K562 (cell line): Measurements from ENCODE around the gene ITPK1. TPM values are rescaled to one million over a fixed set of nuclear protein-coding genes. Genes with fewer than 3 reads are reported as not detected.

Experiments used
- ATAC-seq: fragments of 200-7000 bp; cut with Tn5 transposase; 3 replicates; pipeline ENCODE4 v1.9.1; 2020; ENCODE audit warnings: moderate library complexity
- BruUV-seq: library from RNA; stranded (reverse); fragments of 400-500 nt; replicated peaks from 2 replicates; lab custom pipeline; 2021; lab: Mats Ljungman, UMichigan
- CTCF ChIA-PET: fragments of 300-600 bp; formaldehyde crosslinking; extraction: SDS; loops from one replicate; lab custom pipeline; 2021; ENCODE audit warnings: low intra/inter-chr PET ratio; lab: Yijun Ruan, JAX
- POLR2A ChIA-PET: fragments of 300-600, 350-650 bp; sonication (Branson Sonifier 250); formaldehyde crosslinking; extraction: SDS; loops from one replicate; lab custom pipeline; 2021; ENCODE audit warnings: antibody characterized with exemption, inconsistent platforms; lab: Yijun Ruan, JAX
- DNase-seq, 4 experiments: peaks; one replicate each; pipeline versions ENCODE4 v3.0.0 to v3.0.0-alpha.2; 2011 to 2018; ENCODE audit warnings: low spot score in 3 of 4, mixed read lengths in 3 of 4; ENCODE audit errors: extremely low read depth in 1 of 4
- FAIRE-seq: peaks from 2 replicates; lab custom pipeline; 2011; peaks lifted over from hg19 to GRCh38; lab: Jason Lieb, UNC
- H2AFZ ChIP-seq: 2 replicates; pipeline ENCODE4 v1.6.0; 2011; ENCODE audit warnings: low read depth, low read length, control low read depth, inconsistent platforms
- H3K27ac ChIP-seq: fragments of 200-600 bp; 3 replicates; pipeline ENCODE4 v1.8.0; 2011; ENCODE audit warnings: low read depth, mild to moderate bottlenecking, control low read depth, inconsistent platforms, low read length, moderate library complexity, mixed read lengths; ENCODE audit errors: extremely low read depth
- H3K27me3 ChIP-seq, 2 experiments: fragments of 300-600 bp in 1 of 2; 2 replicates in 1 of 2; 3 replicates in 1 of 2; pipeline versions ENCODE4 v1.6.0 to v1.8.0; 2011; ENCODE audit warnings: inconsistent platforms in 2 of 2, low read length in 2 of 2, mild to moderate bottlenecking in 1 of 2, mixed read lengths in 1 of 2, moderate library complexity in 1 of 2; ENCODE audit not compliant: control insufficient read depth in 2 of 2, insufficient read depth in 2 of 2
- H3K36me3 ChIP-seq: fragments of 300-600 bp; 3 replicates; pipeline ENCODE4 v1.8.0; 2011; ENCODE audit warnings: mild to moderate bottlenecking, low read length, inconsistent platforms; ENCODE audit not compliant: control insufficient read depth, insufficient read depth
- H3K4me1 ChIP-seq, 2 experiments: fragments of 200-600 bp in 1 of 2; replicated peaks in 1 of 2; 2 replicates in 1 of 2; 3 replicates in 1 of 2; pipeline versions ENCODE4 v1.5.1 to v1.8.0; 2011; ENCODE audit warnings: inconsistent platforms in 2 of 2, low read length in 2 of 2, mild to moderate bottlenecking in 1 of 2, mixed read lengths in 1 of 2, moderate library complexity in 1 of 2; ENCODE audit not compliant: control insufficient read depth in 2 of 2, insufficient read depth in 2 of 2
- H3K4me2 ChIP-seq: 2 replicates; pipeline ENCODE4 v1.6.1; 2011; ENCODE audit warnings: low read length, control low read depth, inconsistent platforms, mixed read lengths; ENCODE audit not compliant: insufficient read depth
- H3K4me3 ChIP-seq: fragments of 200-600 bp; sonication (generic), shearing (Covaris generic); 2 replicates; pipeline ENCODE4 v1.5.1; 2016; ENCODE audit warnings: control low read depth, inconsistent platforms
- H3K79me2 ChIP-seq: fragments of 200-600 bp; 3 replicates; pipeline ENCODE4 v1.8.0; 2011; ENCODE audit warnings: low read length, inconsistent platforms; ENCODE audit not compliant: control insufficient read depth, insufficient read depth
- H3K9ac ChIP-seq, 2 experiments: 2 replicates each; pipeline versions ENCODE4 v1.6.0 to v1.6.1; 2011; ENCODE audit warnings: low read depth in 2 of 2, low read length in 2 of 2, control low read depth in 1 of 2, inconsistent platforms in 1 of 2, mild to moderate bottlenecking in 1 of 2, mixed read lengths in 1 of 2; ENCODE audit not compliant: insufficient read depth in 1 of 2
- H3K9me1 ChIP-seq: one replicate; pipeline ENCODE4 v1.6.0; 2011; ENCODE audit warnings: inconsistent platforms, mild to moderate bottlenecking, low read length, moderate library complexity; ENCODE audit not compliant: control insufficient read depth, insufficient read depth
- H3K9me3 ChIP-seq: replicated peaks from 2 replicates; pipeline ENCODE4 v1.5.1; 2011; ENCODE audit warnings: low read depth, low read length, inconsistent platforms; ENCODE audit not compliant: control insufficient read depth, insufficient read depth
- H4K20me1 ChIP-seq: replicated peaks from 2 replicates; pipeline ENCODE4 v1.6.1; 2011; ENCODE audit warnings: low read length, inconsistent platforms, mixed read lengths; ENCODE audit not compliant: control insufficient read depth, insufficient read depth
- CBX3 ChIP-seq, 2 experiments: IDR thresholded peaks; 1 replicate in 1 of 2; 2 replicates in 1 of 2; pipeline ENCODE4 v1.6.1; 2012; ENCODE audit warnings: inconsistent platforms in 2 of 2, low read length in 2 of 2, borderline replicate concordance in 1 of 2, control low read depth in 1 of 2
- CXXC5 ChIP-seq: fragments of 250-450 bp; sonication (Bioruptor Pico); IDR thresholded peaks from 2 replicates; pipeline ENCODE4 v1.8.0; 2022; ENCODE audit warnings: inconsistent platforms, mild to moderate bottlenecking, moderate library complexity
- FOXA1 ChIP-seq: fragments of 450-650 bp; IDR thresholded peaks from 2 replicates; pipeline ENCODE4 v1.6.1; 2016; ENCODE audit warnings: mild to moderate bottlenecking, borderline replicate concordance
- MEIS2 ChIP-seq: fragments of 450-650 bp; IDR thresholded peaks from 2 replicates; pipeline ENCODE4 v1.6.1; 2014; ENCODE audit warnings: mild to moderate bottlenecking; ENCODE audit not compliant: partially characterized antibody
- POLR2AphosphoS5 ChIP-seq: IDR thresholded peaks from 2 replicates; pipeline ENCODE4 v1.6.1; 2011; ENCODE audit warnings: mild to moderate bottlenecking, low read depth, low read length, moderate library complexity; ENCODE audit not compliant: control insufficient read depth, insufficient read depth
- PTTG1 ChIP-seq: fragments of 450-650 bp; IDR thresholded peaks from 2 replicates; pipeline ENCODE4 v1.6.1; 2016; ENCODE audit warnings: low read depth, mild to moderate bottlenecking, missing genetic modification characterization, missing compliant biosample characterization
- RBM22 ChIP-seq: fragments of 200-400 bp; formaldehyde crosslinking; IDR thresholded peaks from 2 replicates; pipeline ENCODE4 v1.6.1; 2018; ENCODE audit warnings: low read length, low read depth; ENCODE audit not compliant: poor library complexity, severe bottlenecking
- SNIP1 ChIP-seq: fragments of 450-650 bp; IDR thresholded peaks from 2 replicates; pipeline ENCODE4 v1.7.1; 2017; ENCODE audit warnings: low read depth, mild to moderate bottlenecking
- USF1 ChIP-seq: sonication (generic); formaldehyde crosslinking; IDR thresholded peaks from 2 replicates; pipeline ENCODE4 v1.9.0; 2022; ENCODE audit warnings: mild to moderate bottlenecking, missing genetic modification reagents
- ZBTB1 ChIP-seq: sonication (generic); formaldehyde crosslinking; IDR thresholded peaks from 2 replicates; pipeline ENCODE4 v1.8.1; 2023; ENCODE audit warnings: missing genetic modification reagents, low read depth, mild to moderate bottlenecking, borderline replicate concordance
- ZNF263 ChIP-seq: sonication (generic); formaldehyde crosslinking; IDR thresholded peaks from 2 replicates; pipeline ENCODE4 v1.8.0; 2022; ENCODE audit warnings: mild to moderate bottlenecking, missing genetic modification reagents, borderline replicate concordance
- ZNF778 ChIP-seq: fragments of 450-650 bp; formaldehyde crosslinking; IDR thresholded peaks from 2 replicates; pipeline ENCODE4 v1.4.0; 2020; ENCODE audit warnings: mild to moderate bottlenecking, moderate library complexity
- WGBS: fragments of 100-300 bp; shearing (Covaris generic); methylation state at CpG from one replicate; pipeline ENCODE4 v1.1.6; 2016; ENCODE audit warnings: low coverage, mixed read lengths; ENCODE audit not compliant: insufficient coverage; ENCODE audit errors: missing lambda C conversion rate; 5-methylcytosine and 5-hydroxymethylcytosine counted together
- in situ Hi-C: fragments of 300-500 bp; cut with MboI; formaldehyde crosslinking; loops from 4 replicates; pipeline ENCODE4 v1.15.0; 2018; ENCODE audit warnings: inconsistent platforms, mixed read lengths
- intact Hi-C: fragments of 100-400 bp; cut with micrococcal nuclease; formaldehyde crosslinking; loops from 2 replicates; pipeline ENCODE4 v1.14.2; 2022
- polyA plus RNA-seq, 8 experiments: library from polyadenylated mRNA; depleted of rRNA in 4 of 8; stranded (reverse) in 5 of 8; unstranded in 3 of 8; fragments of >200 nt; fragmentation: Nextera tagmentation in 2 of 8; fragmentation: Illumina TruSeq in 1 of 8; extraction: Ambion mirVana in 2 of 8; extraction: Trizol in 1 of 8; gene quantifications; 2 replicates each; pipeline versions ENCODE4 v1.2.1 to v1.2.3, GENCODE V29; 2011 to 2014; ENCODE audit warnings: inconsistent platforms in 1 of 8, missing spikeins in 1 of 8
- total RNA-seq, 7 experiments: library from RNA; depleted of rRNA in 6 of 7; stranded (reverse); fragments of >200 nt in 6 of 7; fragmentation: Illumina TruSeq in 2 of 7; extraction: Trizol in 2 of 7; gene quantifications; 2 replicates each; pipeline versions ENCODE4 v1.2.1 to v1.2.3, GENCODE V29; 2011 to 2021; ENCODE audit warnings: low replicate concordance in 1 of 7
- TF ChIP-seq, protein P1 (sequence below): fragments of 450-650 bp; IDR thresholded peaks from 2 replicates; pipeline ENCODE4 v1.6.1; 2018; ENCODE audit not compliant: partially characterized antibody
- TF ChIP-seq, protein P2 (sequence below): fragments of 450-650 bp; formaldehyde crosslinking; IDR thresholded peaks from 2 replicates; pipeline ENCODE4 v1.4.0; 2022; ENCODE audit warnings: mild to moderate bottlenecking, moderate library complexity

The ITPK1 gene
- total and polyA plus RNA-seq, 9 of the 15 experiments (the other 6 are each of a cell fraction or from before 2014, with no cell fraction given): 1.2 to 39.2 (median 23.0) TPM

DNA sequence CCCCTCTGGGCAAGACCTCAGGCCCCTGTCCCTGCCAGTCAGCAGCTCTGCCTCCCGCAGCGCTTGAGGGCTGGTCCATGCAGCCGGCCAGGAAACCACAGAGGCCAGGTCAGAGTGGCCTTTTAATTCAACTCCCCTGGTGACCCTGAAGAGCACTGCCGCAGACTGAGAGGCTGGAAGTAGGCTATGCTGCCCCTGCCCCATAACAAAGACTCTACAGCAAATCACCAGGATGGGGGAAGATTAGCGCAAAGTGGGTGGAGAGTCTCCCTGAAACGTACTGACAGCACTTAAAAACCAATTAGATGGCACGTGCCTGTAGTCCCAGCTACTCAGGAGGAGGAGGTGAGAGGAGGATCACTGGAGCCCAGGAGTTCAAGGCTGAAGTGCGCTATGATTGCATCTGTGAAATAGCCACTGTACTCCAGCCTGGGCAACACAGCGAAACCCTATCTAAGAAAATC is 70.5 kb downstream of the ITPK1 start (continued):
- TF ChIP-seq, protein P1, sequence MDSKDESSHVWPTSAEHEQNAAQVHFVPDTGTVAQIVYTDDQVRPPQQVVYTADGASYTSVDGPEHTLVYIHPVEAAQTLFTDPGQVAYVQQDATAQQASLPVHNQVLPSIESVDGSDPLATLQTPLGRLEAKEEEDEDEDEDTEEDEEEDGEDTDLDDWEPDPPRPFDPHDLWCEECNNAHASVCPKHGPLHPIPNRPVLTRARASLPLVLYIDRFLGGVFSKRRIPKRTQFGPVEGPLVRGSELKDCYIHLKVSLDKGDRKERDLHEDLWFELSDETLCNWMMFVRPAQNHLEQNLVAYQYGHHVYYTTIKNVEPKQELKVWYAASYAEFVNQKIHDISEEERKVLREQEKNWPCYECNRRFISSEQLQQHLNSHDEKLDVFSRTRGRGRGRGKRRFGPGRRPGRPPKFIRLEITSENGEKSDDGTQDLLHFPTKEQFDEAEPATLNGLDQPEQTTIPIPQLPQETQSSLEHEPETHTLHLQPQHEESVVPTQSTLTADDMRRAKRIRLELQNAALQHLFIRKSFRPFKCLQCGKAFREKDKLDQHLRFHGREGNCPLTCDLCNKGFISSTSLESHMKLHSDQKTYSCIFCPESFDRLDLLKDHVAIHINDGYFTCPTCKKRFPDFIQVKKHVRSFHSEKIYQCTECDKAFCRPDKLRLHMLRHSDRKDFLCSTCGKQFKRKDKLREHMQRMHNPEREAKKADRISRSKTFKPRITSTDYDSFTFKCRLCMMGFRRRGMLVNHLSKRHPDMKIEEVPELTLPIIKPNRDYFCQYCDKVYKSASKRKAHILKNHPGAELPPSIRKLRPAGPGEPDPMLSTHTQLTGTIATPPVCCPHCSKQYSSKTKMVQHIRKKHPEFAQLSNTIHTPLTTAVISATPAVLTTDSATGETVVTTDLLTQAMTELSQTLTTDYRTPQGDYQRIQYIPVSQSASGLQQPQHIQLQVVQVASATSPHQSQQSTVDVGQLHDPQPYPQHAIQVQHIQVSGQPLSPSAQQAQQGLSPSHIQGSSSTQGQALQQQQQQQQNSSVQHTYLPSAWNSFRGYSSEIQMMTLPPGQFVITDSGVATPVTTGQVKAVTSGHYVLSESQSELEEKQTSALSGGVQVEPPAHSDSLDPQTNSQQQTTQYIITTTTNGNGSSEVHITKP: no peak
- TF ChIP-seq CBX3 (IDR thresholded peaks at IDR 0.05; ENCODE audit: borderline replicate concordance in 1 of 2, low read length in 2 of 2) (no peak), ZNF263 (CRISPR knock-in tag) (0 out of 2 replicates have a peak, but pooled peaks have one; percentile 29), MEIS2 (peak; percentile 3), CXXC5 (CRISPR knock-in tag) (peak; percentile 27; the same call in 1 of the 2 replicates)

DNA sequence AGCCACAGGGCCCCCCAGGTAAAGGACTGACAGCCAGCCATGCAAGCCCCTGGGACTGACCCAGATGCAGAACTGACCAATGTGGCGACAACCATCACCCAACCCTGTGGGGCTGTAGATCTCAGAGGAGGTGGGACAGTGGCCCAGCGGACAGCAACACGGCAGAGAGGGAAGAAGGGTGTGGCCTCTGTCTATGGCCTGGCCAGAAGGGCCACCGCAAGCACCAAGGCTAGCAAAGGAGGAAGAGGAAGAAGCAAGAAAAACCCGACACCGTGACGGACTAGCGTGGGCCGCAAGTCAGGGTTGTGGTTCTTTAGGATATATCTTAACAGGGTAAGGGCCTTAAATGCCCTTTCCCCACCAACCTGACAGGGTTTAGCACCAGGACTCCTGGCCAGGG is 71.2 kb downstream of the ITPK1 start:
- Histone ChIP-seq H3K4me2 (no peak overlapping the region), H2AFZ (no peak overlapping the region), H3K9me1 (no peaks in the 10 kb centered on the region), H4K20me1 (0 out of 2 replicates have a peak, but pooled peaks cover 4% of the 10 kb centered on the region), H3K4me3 (no peak overlapping the region), H3K79me2 (no peaks in the 10 kb centered on the region; the same call in 2 of the 3 replicates), H3K27me3 (no peaks in the 10 kb centered on the region), H3K4me1 (peaks cover 33 to 37% of the 10 kb centered on the region in 2 experiments), H3K36me3 (no peaks in the 10 kb centered on the region), H3K27ac (no peak overlapping the region), H3K9ac (peak overlapping the region in 1 of 2 experiments; percentile 45; a peak in 1 of 4 replicates), H3K9me3 (no peaks in the 10 kb centered on the region)
- FAIRE-seq: no peak
- DNase-seq: peak; percentile 14 to 20 (median 18)
- ChIA-PET POLR2A (no interaction called here), CTCF (no interaction called here)
- peak; percentile 52 for ATAC-seq
- in situ Hi-C loops: no loop called here
- no TSS peak for BruUV-seq
- 37% methylated on average over 5 of the region's 9 CpGs for WGBS
- intact Hi-C loops: no loop called here
- TF ChIP-seq RBM22 (no peak), SNIP1 (no peak), FOXA1 (no peak), USF1 (no peak), POLR2AphosphoS5 (no peak), ZBTB1 (CRISPR knock-in tag) (no peak), ZNF778 (CRISPR knock-in tag) (no peak), PTTG1 (no peak)
- TF ChIP-seq, protein P2, sequence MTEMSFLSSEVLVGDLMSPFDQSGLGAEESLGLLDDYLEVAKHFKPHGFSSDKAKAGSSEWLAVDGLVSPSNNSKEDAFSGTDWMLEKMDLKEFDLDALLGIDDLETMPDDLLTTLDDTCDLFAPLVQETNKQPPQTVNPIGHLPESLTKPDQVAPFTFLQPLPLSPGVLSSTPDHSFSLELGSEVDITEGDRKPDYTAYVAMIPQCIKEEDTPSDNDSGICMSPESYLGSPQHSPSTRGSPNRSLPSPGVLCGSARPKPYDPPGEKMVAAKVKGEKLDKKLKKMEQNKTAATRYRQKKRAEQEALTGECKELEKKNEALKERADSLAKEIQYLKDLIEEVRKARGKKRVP (CRISPR knock-in tag): no peak
